ENCODE data around the gene EBF3. TPM values are rescaled to one million over a fixed set of nuclear protein-coding genes. Genes with fewer than 3 reads are reported as not detected.

The EBF3 gene
- total RNA-seq, 1 donor from 2014 or later, result 33.4 TPM

- Histone ChIP-seq H3K27me3 (ENCODE audit: control insufficient read depth in 3 of 3, insufficient read depth in 3 of 3, low read length in 3 of 3) (peaks cover 0 to 6% (median 6%) of the 10 kb centered on the region in 3 donors), H3K4me3 (ENCODE audit: low read length in 3 of 3) (no peak overlapping the region), H3K9me3 (ENCODE audit: control insufficient read depth in 3 of 3, low read length in 3 of 3) (no peaks in the 10 kb centered on the region), H3K4me1 (ENCODE audit: control insufficient read depth in 3 of 3, insufficient read depth in 3 of 3, low read length in 3 of 3) (peaks cover 13 to 27% (median 25%) of the 10 kb centered on the region in 3 donors), H3K9ac (ENCODE audit: low read depth in 1 of 3, low read length in 3 of 3) (no peak overlapping the region), H3K27ac (ENCODE audit: low read depth, low read length) (no peak overlapping the region), H3K36me3 (ENCODE audit: control insufficient read depth in 3 of 3, insufficient read depth in 3 of 3, low read length in 3 of 3) (no peaks in the 10 kb centered on the region)
These were observed 31.2 kb downstream of the EBF3 start for GRCh38 chr10:129932751-129933433.

- Histone ChIP-seq H3K9ac (ENCODE audit: low read depth in 1 of 3, low read length in 3 of 3) (no peak overlapping the region), H3K9me3 (ENCODE audit: control insufficient read depth in 3 of 3, low read length in 3 of 3) (no peaks in the 10 kb centered on the region), H3K27me3 (ENCODE audit: control insufficient read depth in 3 of 3, insufficient read depth in 3 of 3, low read length in 3 of 3) (peaks cover 0 to 6% (median 6%) of the 10 kb centered on the region in 3 donors), H3K4me1 (ENCODE audit: control insufficient read depth in 3 of 3, insufficient read depth in 3 of 3, low read length in 3 of 3) (peaks cover 13 to 21% (median 20%) of the 10 kb centered on the region in 3 donors), H3K36me3 (ENCODE audit: control insufficient read depth in 3 of 3, insufficient read depth in 3 of 3, low read length in 3 of 3) (no peaks in the 10 kb centered on the region), H3K4me3 (ENCODE audit: low read length in 3 of 3) (no peak overlapping the region), H3K27ac (ENCODE audit: low read depth, low read length) (no peak overlapping the region)
These were observed 31.9 kb downstream of the EBF3 start for GRCh38 chr10:129932182-129932581.

GRCh38 chr10:129929343-129930292, 34.5 kb downstream of the EBF3 start:
- Histone ChIP-seq H3K36me3 (ENCODE audit: control insufficient read depth in 3 of 3, insufficient read depth in 3 of 3, low read length in 3 of 3) (no peaks in the 10 kb centered on the region), H3K27me3 (ENCODE audit: control insufficient read depth in 3 of 3, insufficient read depth in 3 of 3, low read length in 3 of 3) (no peaks in the 10 kb centered on the region), H3K9ac (ENCODE audit: low read depth in 1 of 3, low read length in 3 of 3) (no peak overlapping the region), H3K4me3 (ENCODE audit: low read length in 3 of 3) (no peak overlapping the region), H3K9me3 (ENCODE audit: control insufficient read depth in 3 of 3, low read length in 3 of 3) (no peaks in the 10 kb centered on the region), H3K4me1 (ENCODE audit: control insufficient read depth in 3 of 3, insufficient read depth in 3 of 3, low read length in 3 of 3) (peaks cover 1 to 8% (median 7%) of the 10 kb centered on the region in 3 donors), H3K27ac (ENCODE audit: low read depth, low read length) (no peak overlapping the region)

- Histone ChIP-seq H3K27me3 (ENCODE audit: control insufficient read depth in 3 of 3, insufficient read depth in 3 of 3, low read length in 3 of 3) (no peaks in the 10 kb centered on the region), H3K4me1 (ENCODE audit: control insufficient read depth in 3 of 3, insufficient read depth in 3 of 3, low read length in 3 of 3) (peaks cover 0 to 3% (median 2%) of the 10 kb centered on the region in 3 donors), H3K4me3 (ENCODE audit: low read length in 3 of 3) (no peak overlapping the region), H3K36me3 (ENCODE audit: control insufficient read depth in 3 of 3, insufficient read depth in 3 of 3, low read length in 3 of 3) (no peaks in the 10 kb centered on the region), H3K9me3 (ENCODE audit: control insufficient read depth in 3 of 3, low read length in 3 of 3) (no peaks in the 10 kb centered on the region), H3K9ac (ENCODE audit: low read depth in 1 of 3, low read length in 3 of 3) (no peak overlapping the region), H3K27ac (ENCODE audit: low read depth, low read length) (no peak overlapping the region)
These were observed 36.5 kb downstream of the EBF3 start for GRCh38 chr10:129927351-129928120.

GRCh38 chr10:129926066-129927055, 37.7 kb downstream of the EBF3 start:
- H3K4me1 ChIP-seq (ENCODE audit: control insufficient read depth in 3 of 3, insufficient read depth in 3 of 3, low read length in 3 of 3), result peaks cover 0 to 6% (median 3%) of the 10 kb centered on the region in 3 donors
- no peak overlapping the region for H3K4me3 ChIP-seq (ENCODE audit: low read length in 3 of 3)
- no peaks in the 10 kb centered on the region for H3K27me3 ChIP-seq (ENCODE audit: control insufficient read depth in 3 of 3, insufficient read depth in 3 of 3, low read length in 3 of 3)
- no peaks in the 10 kb centered on the region for H3K36me3 ChIP-seq (ENCODE audit: control insufficient read depth in 3 of 3, insufficient read depth in 3 of 3, low read length in 3 of 3)
- H3K9me3 ChIP-seq (ENCODE audit: control insufficient read depth in 3 of 3, low read length in 3 of 3), result no peaks in the 10 kb centered on the region
- H3K27ac ChIP-seq (ENCODE audit: low read depth, low read length), result no peak overlapping the region
- no peak overlapping the region for H3K9ac ChIP-seq (ENCODE audit: low read depth in 1 of 3, low read length in 3 of 3)

GRCh38 chr10:129924375-129925085, 39.5 kb downstream of the EBF3 start:
- Histone ChIP-seq H3K9me3 (ENCODE audit: control insufficient read depth in 3 of 3, low read length in 3 of 3) (no peaks in the 10 kb centered on the region), H3K4me1 (ENCODE audit: control insufficient read depth in 3 of 3, insufficient read depth in 3 of 3, low read length in 3 of 3) (peaks cover 0 to 6% (median 3%) of the 10 kb centered on the region in 3 donors), H3K4me3 (ENCODE audit: low read length in 3 of 3) (no peak overlapping the region), H3K27me3 (ENCODE audit: control insufficient read depth in 3 of 3, insufficient read depth in 3 of 3, low read length in 3 of 3) (no peaks in the 10 kb centered on the region), H3K9ac (ENCODE audit: low read depth in 1 of 3, low read length in 3 of 3) (no peak overlapping the region), H3K27ac (ENCODE audit: low read depth, low read length) (no peak overlapping the region), H3K36me3 (ENCODE audit: control insufficient read depth in 3 of 3, insufficient read depth in 3 of 3, low read length in 3 of 3) (no peaks in the 10 kb centered on the region)

- H3K4me3 ChIP-seq (ENCODE audit: low read length in 3 of 3), result no peak overlapping the region
- no peak overlapping the region for H3K27ac ChIP-seq (ENCODE audit: low read depth, low read length)
- H3K27me3 ChIP-seq (ENCODE audit: control insufficient read depth in 3 of 3, insufficient read depth in 3 of 3, low read length in 3 of 3), result no peaks in the 10 kb centered on the region
- no peak overlapping the region for H3K9ac ChIP-seq (ENCODE audit: low read depth in 1 of 3, low read length in 3 of 3)
- no peaks in the 10 kb centered on the region for H3K9me3 ChIP-seq (ENCODE audit: control insufficient read depth in 3 of 3, low read length in 3 of 3)
- H3K36me3 ChIP-seq (ENCODE audit: control insufficient read depth in 3 of 3, insufficient read depth in 3 of 3, low read length in 3 of 3), result no peaks in the 10 kb centered on the region
- H3K4me1 ChIP-seq (ENCODE audit: control insufficient read depth in 3 of 3, insufficient read depth in 3 of 3, low read length in 3 of 3), result peaks cover 0 to 10% (median 3%) of the 10 kb centered on the region in 3 donors
These were observed 41.4 kb downstream of the EBF3 start for GRCh38 chr10:129922598-129923123.

GRCh38 chr10:129921801-129922597, 42.1 kb downstream of the EBF3 start:
- Histone ChIP-seq H3K4me3 (ENCODE audit: low read length in 3 of 3) (no peak overlapping the region), H3K9me3 (ENCODE audit: control insufficient read depth in 3 of 3, low read length in 3 of 3) (no peaks in the 10 kb centered on the region), H3K27me3 (ENCODE audit: control insufficient read depth in 3 of 3, insufficient read depth in 3 of 3, low read length in 3 of 3) (no peaks in the 10 kb centered on the region), H3K27ac (ENCODE audit: low read depth, low read length) (no peak overlapping the region), H3K4me1 (ENCODE audit: control insufficient read depth in 3 of 3, insufficient read depth in 3 of 3, low read length in 3 of 3) (peaks cover 0 to 10% (median 3%) of the 10 kb centered on the region in 3 donors), H3K9ac (ENCODE audit: low read depth in 1 of 3, low read length in 3 of 3) (no peak overlapping the region), H3K36me3 (ENCODE audit: control insufficient read depth in 3 of 3, insufficient read depth in 3 of 3, low read length in 3 of 3) (no peaks in the 10 kb centered on the region)
